GM21360 (cell line): ENCODE measurements around the gene ZNF177.

Experiments used
- ATAC-seq: cut with Tn5 transposase; IDR thresholded peaks from one replicate; pipeline ENCODE4 v1.9.1; 2021; ENCODE audit warnings: mild to moderate bottlenecking, moderate library complexity; ENCODE audit not compliant: unreplicated experiment

Gene ZNF177

GRCh38 chr19:9427941-9428340 is 65.1 kb downstream of the ZNF177 start:
- ATAC-seq = no peak

GRCh38 chr19:9430444-9430843 is 67.6 kb downstream of the ZNF177 start:
- ATAC-seq = no peak

- ATAC-seq = no peak
Measured at GRCh38 chr19:9431475-9431874, 68.7 kb downstream of the ZNF177 start.
